H9 (cell line): ENCODE results near the gene SFXN1. TPM values are rescaled to one million over a fixed set of nuclear protein-coding genes. Genes with fewer than 3 reads are reported as not detected.

Experiments used
- DNase-seq: peaks from one replicate; pipeline ENCODE4 v3.0.0-alpha.2; 2017
- H2AFZ ChIP-seq: one replicate; pipeline ENCODE4 v1.6.1; 2013; ENCODE audit warnings: mild to moderate bottlenecking, low read length, control low read depth, moderate library complexity
- H2AK5ac ChIP-seq: 2 replicates; pipeline ENCODE4 v1.6.1; 2013; ENCODE audit warnings: low read length, control low read depth, mixed read lengths; ENCODE audit not compliant: insufficient read length
- H2BK120ac ChIP-seq: one replicate; pipeline ENCODE4 v1.6.1; 2013; ENCODE audit warnings: low read depth, mild to moderate bottlenecking, low read length, control low read depth, inconsistent platforms; ENCODE audit not compliant: poor library complexity, severe bottlenecking
- H2BK12ac ChIP-seq: 2 replicates; pipeline ENCODE4 v1.6.1; 2013; ENCODE audit warnings: low read length, control low read depth, mixed read lengths, low read depth; ENCODE audit not compliant: insufficient read length
- H2BK15ac ChIP-seq: 2 replicates; pipeline ENCODE4 v1.6.1; 2013; ENCODE audit warnings: low read depth, low read length, control low read depth
- H2BK20ac ChIP-seq: one replicate; pipeline ENCODE4 v1.6.1; 2013; ENCODE audit warnings: low read depth, mild to moderate bottlenecking, low read length, control low read depth, inconsistent platforms; ENCODE audit not compliant: poor library complexity, severe bottlenecking
- H2BK5ac ChIP-seq: 2 replicates; pipeline ENCODE4 v1.6.1; 2013; ENCODE audit warnings: low read length, control low read depth, mixed read lengths; ENCODE audit not compliant: insufficient read length
- H3K14ac ChIP-seq: 2 replicates; pipeline ENCODE4 v1.6.1; 2013; ENCODE audit warnings: low read length, control low read depth; ENCODE audit not compliant: insufficient read depth
- H3K18ac ChIP-seq: 2 replicates; pipeline ENCODE4 v1.6.1; 2013; ENCODE audit warnings: low read depth, mild to moderate bottlenecking, mixed read lengths, low read length, control low read depth; ENCODE audit not compliant: insufficient read length
- H3K23ac ChIP-seq: 2 replicates; pipeline ENCODE4 v1.6.1; 2013; ENCODE audit warnings: low read length, control low read depth, mixed read lengths, low read depth; ENCODE audit not compliant: insufficient read length
- H3K23me2 ChIP-seq: 2 replicates; pipeline ENCODE4 v1.6.1; 2013; ENCODE audit warnings: low read depth, mild to moderate bottlenecking, mixed read lengths, low read length, control low read depth; ENCODE audit not compliant: insufficient read length, poor library complexity, severe bottlenecking
- H3K27ac ChIP-seq: 2 replicates; pipeline ENCODE4 v1.5.1; 2013; ENCODE audit warnings: low read length, control low read depth, mixed read lengths, low read depth; ENCODE audit not compliant: insufficient read length
- H3K27me3 ChIP-seq: 2 replicates; pipeline ENCODE4 v1.6.1; 2013; ENCODE audit warnings: low read length, control low read depth, inconsistent platforms; ENCODE audit not compliant: insufficient read depth
- H3K4ac ChIP-seq: 2 replicates; pipeline ENCODE4 v1.6.1; 2013; ENCODE audit warnings: low read depth, mild to moderate bottlenecking, control low read depth, inconsistent platforms, low read length, moderate library complexity
- H3K4me1 ChIP-seq: 2 replicates; pipeline ENCODE4 v1.6.1; 2013; ENCODE audit warnings: low read length, control low read depth, inconsistent platforms; ENCODE audit not compliant: insufficient read depth
- H3K4me2 ChIP-seq: 2 replicates; pipeline ENCODE4 v1.6.1; 2013; ENCODE audit warnings: low read length, control low read depth, mixed read lengths; ENCODE audit not compliant: insufficient read length, insufficient read depth
- H3K56ac ChIP-seq: 2 replicates; pipeline ENCODE4 v1.6.1; 2013; ENCODE audit warnings: low read depth, mild to moderate bottlenecking, mixed read lengths, low read length, control low read depth; ENCODE audit not compliant: insufficient read length
- H3K79me1 ChIP-seq: 2 replicates; pipeline ENCODE4 v1.6.1; 2013; ENCODE audit warnings: low read depth, mild to moderate bottlenecking, moderate library complexity, low read length, control low read depth, inconsistent platforms; ENCODE audit not compliant: insufficient read depth, poor library complexity, severe bottlenecking
- H3K79me2 ChIP-seq: 2 replicates; pipeline ENCODE4 v1.6.1; 2013; ENCODE audit warnings: low read length, control low read depth, inconsistent platforms; ENCODE audit not compliant: insufficient read depth
- H3K9ac ChIP-seq: 2 replicates; pipeline ENCODE4 v1.6.1; 2013; ENCODE audit warnings: low read length, control low read depth, mixed read lengths; ENCODE audit not compliant: insufficient read length; ENCODE audit errors: extremely low read depth
- H3K9me3 ChIP-seq: one replicate; pipeline ENCODE4 v1.6.1; 2013; ENCODE audit warnings: low read depth, low read length, inconsistent platforms; ENCODE audit not compliant: control insufficient read depth
- H3T11ph ChIP-seq: one replicate; pipeline ENCODE4 v1.6.1; 2013; ENCODE audit warnings: mild to moderate bottlenecking, low read length, control low read depth, inconsistent platforms
- H4K20me1 ChIP-seq: one replicate; pipeline ENCODE4 v1.6.1; 2013; ENCODE audit not compliant: control insufficient read depth, insufficient read length, insufficient read depth
- H4K5ac ChIP-seq: 2 replicates; pipeline ENCODE4 v1.6.1; 2013; ENCODE audit warnings: low read depth, mild to moderate bottlenecking, mixed read lengths, low read length, control low read depth; ENCODE audit not compliant: insufficient read length
- H4K8ac ChIP-seq: replicated peaks from 2 replicates; pipeline ENCODE4 v1.6.1; 2013; ENCODE audit warnings: low read length, control low read depth, mixed read lengths, low read depth; ENCODE audit not compliant: insufficient read length
- H4K91ac ChIP-seq: 2 replicates; pipeline ENCODE4 v1.6.1; 2013; ENCODE audit warnings: low read depth, mild to moderate bottlenecking, moderate library complexity, mixed read lengths, low read length, control low read depth; ENCODE audit not compliant: insufficient read length
- H3K27ac Mint-ChIP-seq, 3 experiments: 2 replicates in 2 of 3; 3 replicates in 1 of 3; pipeline ENCODE4 v1.8.0; 2020 to 2021; ENCODE audit warnings: mixed read lengths in 3 of 3, mild to moderate bottlenecking in 1 of 3, moderate library complexity in 1 of 3
- H3K27me3 Mint-ChIP-seq: 2 replicates; pipeline ENCODE4 v1.8.0; 2021; ENCODE audit warnings: low read depth, mild to moderate bottlenecking, moderate library complexity, mixed read lengths
- H3K36me3 Mint-ChIP-seq, 3 experiments: 2 replicates in 2 of 3; 3 replicates in 1 of 3; pipeline ENCODE4 v1.8.0; 2020 to 2021; ENCODE audit warnings: low read depth in 3 of 3, mixed read lengths in 3 of 3; ENCODE audit not compliant: insufficient read depth in 1 of 3
- H3K4me1 Mint-ChIP-seq, 2 experiments: 2 replicates each; pipeline ENCODE4 v1.8.0; 2020; ENCODE audit warnings: mixed read lengths in 2 of 2
- H3K4me3 Mint-ChIP-seq, 2 experiments: 2 replicates in 1 of 2; 3 replicates in 1 of 2; pipeline ENCODE4 v1.8.0; 2020 to 2021; ENCODE audit warnings: mild to moderate bottlenecking in 2 of 2, mixed read lengths in 2 of 2, moderate library complexity in 1 of 2
- H3K9me3 Mint-ChIP-seq, 2 experiments: 2 replicates in 1 of 2; 3 replicates in 1 of 2; pipeline ENCODE4 v1.8.0; 2020; ENCODE audit warnings: mild to moderate bottlenecking in 2 of 2, mixed read lengths in 2 of 2, moderate library complexity in 1 of 2
- WGBS: extraction: QIAGEN DNeasy Blood & Tissue Kit; methylation state at CpG from one replicate; pipeline ENCODE4 v1.1.7; 2013; ENCODE audit warnings: missing lambda C conversion rate, low lambda C conversion rate, mixed read lengths; ENCODE audit not compliant: insufficient read length; ENCODE audit errors: extremely low coverage; 5-methylcytosine and 5-hydroxymethylcytosine counted together
- total RNA-seq: library from RNA; stranded (reverse); gene quantifications from 2 replicates; pipeline ENCODE4 v1.2.1, GENCODE V29; 2021
- TF ChIP-seq, protein P1 (sequence below): fragments of 200-600 bp; sonication (generic); conservative IDR thresholded peaks from 3 replicates; pipeline ENCODE4 v1.8.0; 2021; ENCODE audit warnings: antibody characterized with exemption, mild to moderate bottlenecking

The SFXN1 gene
- total RNA-seq, 1 experiment from 2014 or later = 99.2 TPM

DNA sequence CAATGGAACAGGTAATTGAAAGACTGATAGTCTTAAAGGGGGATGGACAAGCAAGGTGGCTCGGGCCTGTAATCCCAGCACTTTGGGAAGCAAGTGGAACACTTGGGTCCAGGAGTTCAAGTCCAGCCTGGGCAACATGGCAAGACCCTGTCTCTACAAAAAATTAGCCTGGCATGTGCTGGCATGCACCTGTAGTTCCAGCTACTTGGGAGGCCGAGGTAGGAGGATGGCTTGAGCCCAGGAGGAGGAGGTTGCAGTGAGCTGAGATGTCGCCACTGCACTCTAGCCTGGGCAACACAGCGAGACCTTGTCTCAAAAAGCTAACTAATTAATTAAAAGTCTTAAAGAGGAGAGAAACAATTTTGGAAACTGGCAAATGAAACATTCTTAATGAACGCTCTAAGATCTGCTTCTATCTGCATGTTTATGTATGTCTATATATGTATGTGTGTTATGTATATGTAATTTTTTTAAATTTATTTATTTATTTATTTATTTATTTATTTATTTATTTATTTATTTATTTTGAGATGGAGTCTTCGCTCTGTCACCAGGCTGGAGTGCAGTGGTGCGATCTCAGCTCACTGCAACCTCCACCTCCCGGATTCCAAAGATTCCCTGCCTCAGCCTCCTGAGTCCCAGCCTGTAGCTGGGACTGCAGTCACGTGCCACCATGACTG, 80.6 kb downstream of the SFXN1 start:
- Histone ChIP-seq H3K23me2 (no peaks in the 10 kb centered on the region), H3K27ac (no peak overlapping the region), H2BK5ac (no peak overlapping the region), H4K91ac (no peak overlapping the region), H2BK120ac (no peak overlapping the region), H3K23ac (no peak overlapping the region), H4K8ac (no peak overlapping the region), H4K20me1 (no peaks in the 10 kb centered on the region), H3K9me3 (no peaks in the 10 kb centered on the region), H2AK5ac (no peak overlapping the region), H3K14ac (no peak overlapping the region), H2AFZ (no peak overlapping the region), H2BK20ac (no peak overlapping the region), H3K4me2 (no peak overlapping the region), H3T11ph (no peak overlapping the region), H2BK12ac (no peak overlapping the region), H3K4me1 (peaks cover 14% of the 10 kb centered on the region; the same call in 1 of the 2 replicates), H3K79me1 (no peaks in the 10 kb centered on the region), H2BK15ac (no peak overlapping the region), H3K9ac (no peak overlapping the region), H3K56ac (no peak overlapping the region), H3K18ac (no peak overlapping the region), H3K4ac (no peak overlapping the region), H3K27me3 (no peaks in the 10 kb centered on the region), H4K5ac (no peak overlapping the region), H3K79me2 (no peaks in the 10 kb centered on the region)
- TF ChIP-seq, protein P1, sequence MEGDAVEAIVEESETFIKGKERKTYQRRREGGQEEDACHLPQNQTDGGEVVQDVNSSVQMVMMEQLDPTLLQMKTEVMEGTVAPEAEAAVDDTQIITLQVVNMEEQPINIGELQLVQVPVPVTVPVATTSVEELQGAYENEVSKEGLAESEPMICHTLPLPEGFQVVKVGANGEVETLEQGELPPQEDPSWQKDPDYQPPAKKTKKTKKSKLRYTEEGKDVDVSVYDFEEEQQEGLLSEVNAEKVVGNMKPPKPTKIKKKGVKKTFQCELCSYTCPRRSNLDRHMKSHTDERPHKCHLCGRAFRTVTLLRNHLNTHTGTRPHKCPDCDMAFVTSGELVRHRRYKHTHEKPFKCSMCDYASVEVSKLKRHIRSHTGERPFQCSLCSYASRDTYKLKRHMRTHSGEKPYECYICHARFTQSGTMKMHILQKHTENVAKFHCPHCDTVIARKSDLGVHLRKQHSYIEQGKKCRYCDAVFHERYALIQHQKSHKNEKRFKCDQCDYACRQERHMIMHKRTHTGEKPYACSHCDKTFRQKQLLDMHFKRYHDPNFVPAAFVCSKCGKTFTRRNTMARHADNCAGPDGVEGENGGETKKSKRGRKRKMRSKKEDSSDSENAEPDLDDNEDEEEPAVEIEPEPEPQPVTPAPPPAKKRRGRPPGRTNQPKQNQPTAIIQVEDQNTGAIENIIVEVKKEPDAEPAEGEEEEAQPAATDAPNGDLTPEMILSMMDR = no peak
- H3K4me3 Mint-ChIP-seq = no peak overlapping the region
- peak overlapping the region in 2 of 3 experiments; percentile 61 to 83; a peak in 1 of 7 replicates for H3K27ac Mint-ChIP-seq
- H3K9me3 Mint-ChIP-seq = peaks cover 0 to 2% of the 10 kb centered on the region in 2 experiments; a peak in 1 of 5 replicates
- peaks cover 41 to 42% of the 10 kb centered on the region in 2 experiments for H3K4me1 Mint-ChIP-seq
- no CpG with 5 or more reads among the region's 9 CpGs for WGBS
- H3K36me3 Mint-ChIP-seq = no peaks in the 10 kb centered on the region
- no peaks in the 10 kb centered on the region; the same call in 1 of the 2 replicates for H3K27me3 Mint-ChIP-seq
- DNase-seq = no peak
